ENCODE measurements around the gene AHI1.

DNA sequence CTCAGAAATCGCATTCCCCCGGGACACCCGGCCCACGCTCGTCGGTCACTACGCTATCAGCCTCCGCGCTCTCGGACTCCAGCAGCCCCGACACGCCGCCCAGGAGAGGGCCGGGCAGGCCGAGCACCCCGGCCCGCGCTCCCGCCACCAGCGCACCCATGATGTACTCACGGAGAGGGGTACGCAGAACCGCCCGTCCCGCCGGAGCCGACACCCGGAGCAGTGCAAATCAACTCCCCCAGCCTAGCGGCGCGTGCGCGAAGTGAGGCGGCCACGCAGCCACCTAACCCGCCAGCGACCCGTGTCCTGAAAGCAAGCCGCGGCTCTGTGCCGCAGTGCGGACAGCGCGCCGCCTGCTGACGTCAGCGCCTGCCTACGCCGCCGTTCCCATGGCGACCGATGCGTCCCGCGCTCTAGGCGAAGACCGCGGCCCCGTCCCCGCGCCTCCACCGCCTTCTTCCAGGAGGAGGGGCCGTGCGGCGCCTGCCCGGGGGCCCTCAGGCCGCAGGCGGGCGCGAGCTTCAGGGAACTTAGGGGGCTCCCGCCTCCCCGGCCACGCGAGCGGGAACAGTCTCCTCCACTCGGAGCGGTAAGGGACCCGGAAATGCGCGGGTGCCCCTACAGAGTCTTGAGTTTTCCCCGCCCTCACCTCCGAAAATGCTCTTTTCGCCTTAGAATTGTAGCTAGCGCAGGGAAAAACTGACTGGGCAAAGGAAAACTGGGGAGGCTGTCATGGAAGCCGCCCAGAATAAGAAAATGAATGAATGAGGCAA is at the start of gene AHI1:
- TF ChIP-seq, protein P1, sequence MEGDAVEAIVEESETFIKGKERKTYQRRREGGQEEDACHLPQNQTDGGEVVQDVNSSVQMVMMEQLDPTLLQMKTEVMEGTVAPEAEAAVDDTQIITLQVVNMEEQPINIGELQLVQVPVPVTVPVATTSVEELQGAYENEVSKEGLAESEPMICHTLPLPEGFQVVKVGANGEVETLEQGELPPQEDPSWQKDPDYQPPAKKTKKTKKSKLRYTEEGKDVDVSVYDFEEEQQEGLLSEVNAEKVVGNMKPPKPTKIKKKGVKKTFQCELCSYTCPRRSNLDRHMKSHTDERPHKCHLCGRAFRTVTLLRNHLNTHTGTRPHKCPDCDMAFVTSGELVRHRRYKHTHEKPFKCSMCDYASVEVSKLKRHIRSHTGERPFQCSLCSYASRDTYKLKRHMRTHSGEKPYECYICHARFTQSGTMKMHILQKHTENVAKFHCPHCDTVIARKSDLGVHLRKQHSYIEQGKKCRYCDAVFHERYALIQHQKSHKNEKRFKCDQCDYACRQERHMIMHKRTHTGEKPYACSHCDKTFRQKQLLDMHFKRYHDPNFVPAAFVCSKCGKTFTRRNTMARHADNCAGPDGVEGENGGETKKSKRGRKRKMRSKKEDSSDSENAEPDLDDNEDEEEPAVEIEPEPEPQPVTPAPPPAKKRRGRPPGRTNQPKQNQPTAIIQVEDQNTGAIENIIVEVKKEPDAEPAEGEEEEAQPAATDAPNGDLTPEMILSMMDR (IDR thresholded peaks at IDR 0.05; ENCODE audit: low read length): no peak
- TF ChIP-seq EZH2 (optimal IDR thresholded peaks at IDR 0.05; ENCODE audit: low read depth, low read length) (no peak), EZH2phosphoT487 (IDR thresholded peaks at IDR 0.05; ENCODE audit: low read length) (no peak)
